ENCODE results near the gene CGNL1. TPM values are rescaled to one million over a fixed set of nuclear protein-coding genes. Genes with fewer than 3 reads are reported as not detected.

The CGNL1 gene
- total RNA-seq, 1 experiment from 2014 or later = 34.6 TPM

GRCh38 chr15:57591822-57592367 is 215.6 kb downstream of the CGNL1 start, which contains the start of gene MYZAP:
Gene MYZAP (plus strand): TSS chr15:57591904. CDS start chr15:57592035, 131 bp downstream.
- Histone ChIP-seq H3K23ac (ENCODE audit: insufficient read length, low read depth, low read length) (no peak within 1 kb of the TSS), H4K20me1 (ENCODE audit: control insufficient read depth, insufficient read depth, insufficient read length) (no peaks in the 10 kb centered on the region), H3K79me2 (ENCODE audit: insufficient read depth, low read length) (no peaks in the 10 kb centered on the region), H2AFZ (ENCODE audit: low read length) (no peak within 1 kb of the TSS), H2BK5ac (ENCODE audit: insufficient read length, low read length) (no peak within 1 kb of the TSS), H3K4ac (ENCODE audit: low read depth, low read length) (no peak within 1 kb of the TSS), H3K9ac (ENCODE audit: extremely low read depth, insufficient read length, low read length) (no peak within 1 kb of the TSS), H3K4me1 (ENCODE audit: insufficient read depth, low read length) (no peaks in the 10 kb centered on the region), H3K27me3 (ENCODE audit: insufficient read depth, low read length) (no peaks in the 10 kb centered on the region), H4K91ac (ENCODE audit: insufficient read length, low read depth, low read length) (no peak within 1 kb of the TSS), H3K56ac (ENCODE audit: insufficient read length, low read depth, low read length) (no peak within 1 kb of the TSS), H2BK120ac (ENCODE audit: low read depth, low read length, poor library complexity, severe bottlenecking) (no peak within 1 kb of the TSS), H2BK20ac (ENCODE audit: low read depth, low read length, poor library complexity, severe bottlenecking) (no peak within 1 kb of the TSS), H3K18ac (ENCODE audit: insufficient read length, low read depth, low read length) (no peak within 1 kb of the TSS), H4K5ac (ENCODE audit: insufficient read length, low read depth, low read length) (no peak within 1 kb of the TSS), H3K9me3 (ENCODE audit: control insufficient read depth, low read depth, low read length) (no peaks in the 10 kb centered on the region), H3K14ac (ENCODE audit: insufficient read depth, low read length) (no peak within 1 kb of the TSS; the same call in 1 of the 2 replicates), H4K8ac (replicated peaks; ENCODE audit: insufficient read length, low read depth, low read length) (no peak within 1 kb of the TSS), H3K79me1 (ENCODE audit: insufficient read depth, low read depth, low read length, poor library complexity, severe bottlenecking) (no peaks in the 10 kb centered on the region), H2AK5ac (ENCODE audit: insufficient read length, low read length) (no peak within 1 kb of the TSS), H2BK12ac (ENCODE audit: insufficient read length, low read depth, low read length) (no peak within 1 kb of the TSS), H3T11ph (ENCODE audit: low read length) (no peak within 1 kb of the TSS), H2BK15ac (ENCODE audit: low read depth, low read length) (no peak within 1 kb of the TSS), H3K4me2 (ENCODE audit: insufficient read depth, insufficient read length, low read length) (peak within 1 kb of the TSS; percentile 53), H3K23me2 (ENCODE audit: insufficient read length, low read depth, low read length, poor library complexity, severe bottlenecking) (peaks cover 3% of the 10 kb centered on the region), H3K27ac (ENCODE audit: insufficient read length, low read depth, low read length) (no peak within 1 kb of the TSS)
- Mint-ChIP-seq H3K27me3 (ENCODE audit: low read depth) (peaks cover 57% of the 10 kb centered on the region), H3K9me3 (no peaks in the 10 kb centered on the region), H3K27ac (no peak within 1 kb of the TSS; a peak in 1 of 7 replicates), H3K4me3 (peak within 1 kb of the TSS; percentile 67 to 83), H3K36me3 (ENCODE audit: insufficient read depth in 1 of 3, low read depth in 3 of 3) (no peaks in the 10 kb centered on the region), H3K4me1 (peaks cover 10 to 11% of the 10 kb centered on the region in 2 experiments)
- peak; percentile 77 for DNase-seq
- no CpG with 5 or more reads among the region's 58 CpGs for WGBS (ENCODE audit: extremely low coverage, insufficient read length, low lambda C conversion rate)
- TF ChIP-seq CTCF (conservative IDR thresholded peaks at IDR 0.05) = no peak; the same call in 2 of the 3 replicates
